AG04449 (cell line): ENCODE results near the gene PROKR1.

Experiments used
- CTCF ChIA-PET: fragments of 350-600 bp; formaldehyde crosslinking; extraction: SDS; loops from one replicate; lab custom pipeline; 2021; ENCODE audit warnings: antibody characterized with exemption; lab: Yijun Ruan, JAX
- POLR2A ChIA-PET: fragments of 400-600, 350-600 bp; formaldehyde crosslinking; extraction: SDS; loops from one replicate; lab custom pipeline; 2020; ENCODE audit warnings: antibody characterized with exemption, inconsistent platforms; lab: Yijun Ruan, JAX
- DNase-seq: peaks from one replicate; pipeline ENCODE4 v3.0.0-alpha.2; 2010; ENCODE audit warnings: low read depth, low spot score
- H3K4me3 ChIP-seq: 2 replicates; pipeline ENCODE4 v1.5.1; 2011; ENCODE audit warnings: low read depth, mild to moderate bottlenecking, control low read depth, low read length
- CTCF ChIP-seq: IDR thresholded peaks from one replicate; pipeline ENCODE4 v1.5.1; 2011; ENCODE audit warnings: mild to moderate bottlenecking, moderate library complexity, low read length, control low read depth, inconsistent platforms; ENCODE audit not compliant: insufficient read depth; ENCODE audit errors: missing control alignments

PROKR1 gene

DNA sequence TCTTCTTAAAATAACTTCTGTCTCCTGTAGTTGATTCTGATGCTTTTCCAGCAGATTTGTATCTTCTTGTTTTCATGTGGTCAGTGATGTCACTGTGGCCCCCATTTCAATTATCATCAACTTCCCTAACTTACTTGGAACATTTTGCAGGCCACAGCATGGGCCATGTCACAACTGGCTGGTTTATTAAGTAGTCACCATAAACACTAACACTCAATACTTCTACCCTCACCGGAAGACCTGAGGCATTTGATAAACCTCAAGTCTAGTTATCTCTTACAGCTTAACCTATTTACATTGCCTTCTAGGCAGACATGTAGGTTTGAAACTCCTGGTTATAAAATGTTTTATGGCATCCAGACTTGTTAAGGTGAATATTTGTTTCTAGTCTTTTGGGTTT is 37.4 kb upstream of the PROKR1 start:
- ChIA-PET CTCF (interaction anchor here (1.0 to 2.5 kb wide), 2 partner anchors 11 to 41 kb away, joined by 3 to 12 read pairs; no protein-coding TSS in a partner anchor), POLR2A (no interaction called here)
- DNase-seq = no peak
- no peak for TF ChIP-seq CTCF
- no peak overlapping the region for H3K4me3 ChIP-seq

- no peak for DNase-seq
- ChIA-PET CTCF (interaction anchor here (1.6 to 2.5 kb wide), 2 partner anchors 12 to 13 kb away, joined by 3 to 12 read pairs; no protein-coding TSS in a partner anchor), POLR2A (no interaction called here)
- no peak overlapping the region for H3K4me3 ChIP-seq
- no peak for TF ChIP-seq CTCF
Observed at GRCh38 chr2:68606759-68607158, 36.6 kb upstream of the PROKR1 start.

- H3K4me3 ChIP-seq = no peak overlapping the region
- CTCF ChIA-PET = interaction anchor here (1.6 to 2.0 kb wide), 2 partner anchors 12 to 14 kb away, joined by 3 to 11 read pairs; no protein-coding TSS in a partner anchor
- no peak for DNase-seq
- no peak for TF ChIP-seq CTCF
- POLR2A ChIA-PET = no interaction called here
Observed at GRCh38 chr2:68607837-68608236, 35.5 kb upstream of the PROKR1 start.

GRCh38 chr2:68612765-68613519 is 30.4 kb upstream of the PROKR1 start:
- POLR2A ChIA-PET = no interaction called here
- CTCF ChIA-PET = no interaction called here
- TF ChIP-seq CTCF = no peak
- H3K4me3 ChIP-seq = no peak overlapping the region
- no peak for DNase-seq

- ChIA-PET CTCF (no interaction called here), POLR2A (no interaction called here)
- DNase-seq = no peak
- no peak overlapping the region for H3K4me3 ChIP-seq
- no peak for TF ChIP-seq CTCF
Observed at GRCh38 chr2:68620772-68621171, 22.6 kb upstream of the PROKR1 start.

DNA sequence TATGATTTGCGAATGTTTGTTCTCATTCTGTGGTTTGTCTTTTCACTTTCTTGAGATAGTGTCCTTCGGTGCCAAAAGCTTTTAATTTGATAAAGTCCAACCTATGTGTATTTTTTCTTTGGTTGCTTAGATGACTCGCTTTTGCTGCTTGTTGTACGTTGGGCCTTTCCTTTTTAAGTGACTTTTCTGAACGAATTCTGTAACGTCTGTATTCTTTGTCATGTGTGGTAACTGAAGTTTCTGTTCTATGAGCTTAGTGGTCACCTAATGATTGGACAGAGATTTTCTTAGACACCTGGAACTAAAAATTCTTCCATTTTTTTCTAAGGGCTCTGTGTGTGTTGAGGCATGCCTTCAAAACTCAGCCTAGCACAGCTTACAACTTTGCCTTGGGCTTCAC is 19.6 kb upstream of the PROKR1 start:
- no peak for DNase-seq
- TF ChIP-seq CTCF = no peak
- H3K4me3 ChIP-seq = no peak overlapping the region
- ChIA-PET POLR2A (no interaction called here), CTCF (interaction anchor here (1.5 kb wide), 1 partner anchor 160 kb away, joined by 3 read pairs; no protein-coding TSS in a partner anchor)
